Glomerular visceral epithelial cell (primary cell): Measurements from ENCODE around the gene MYBL2.
"Not testable (repeated sequence)": the region's sequence is repeated elsewhere in the genome, so short reads cannot be mapped to it uniquely, and the experiment has no call there.

Experiments used
- DNase-seq: peaks from one replicate; pipeline ENCODE4 v3.0.0-alpha.2; 2016; ENCODE audit errors: extremely low spot score

MYBL2 gene

DNA sequence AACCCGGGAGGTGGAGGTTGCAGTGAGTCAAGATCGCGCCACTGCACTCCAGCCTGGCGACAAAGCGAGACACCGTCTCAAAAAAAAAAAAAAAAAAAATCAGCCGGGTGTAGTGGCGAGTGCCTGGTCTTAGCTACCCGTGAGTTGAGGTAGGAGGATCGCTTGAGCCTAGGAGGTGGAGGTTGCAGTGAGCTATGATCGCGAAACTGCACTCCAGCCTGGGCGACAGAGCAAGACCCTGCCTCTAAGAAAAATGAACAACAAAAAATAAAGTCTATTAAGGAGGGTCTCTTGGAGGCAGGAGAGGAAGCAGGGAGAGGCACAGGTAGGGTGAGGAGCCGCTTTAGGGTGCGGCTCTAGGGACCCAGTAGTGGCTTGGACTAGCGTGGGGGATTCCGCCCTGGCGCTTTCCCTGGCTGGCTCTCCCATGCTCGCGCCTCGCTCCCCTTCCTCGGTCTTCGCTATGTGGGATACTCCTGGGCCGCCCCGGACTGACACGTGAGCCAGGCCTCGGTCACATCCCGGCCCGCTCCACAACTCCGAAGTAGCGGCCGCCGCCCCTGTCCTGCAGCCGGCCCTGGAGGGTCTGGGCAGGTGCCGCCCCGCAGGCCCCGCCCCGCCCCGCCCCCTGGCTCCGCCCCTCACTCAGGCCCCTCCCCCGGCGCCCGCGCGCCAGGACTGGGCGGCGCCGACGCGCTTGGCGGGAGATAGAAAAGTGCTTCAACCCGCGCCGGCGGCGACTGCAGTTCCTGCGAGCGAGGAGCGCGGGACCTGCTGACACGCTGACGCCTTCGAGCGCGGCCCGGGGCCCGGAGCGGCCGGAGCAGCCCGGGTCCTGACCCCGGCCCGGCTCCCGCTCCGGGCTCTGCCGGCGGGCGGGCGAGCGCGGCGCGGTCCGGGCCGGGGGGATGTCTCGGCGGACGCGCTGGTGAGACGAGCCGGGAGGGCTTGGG, at the start of gene MYBL2:
TSS of gene MYBL2 (plus strand) at position 739 of the 953 bp plus-strand sequence. CDS start at position 909, 170 bp downstream.
- peak; percentile 84 for DNase-seq

DNA sequence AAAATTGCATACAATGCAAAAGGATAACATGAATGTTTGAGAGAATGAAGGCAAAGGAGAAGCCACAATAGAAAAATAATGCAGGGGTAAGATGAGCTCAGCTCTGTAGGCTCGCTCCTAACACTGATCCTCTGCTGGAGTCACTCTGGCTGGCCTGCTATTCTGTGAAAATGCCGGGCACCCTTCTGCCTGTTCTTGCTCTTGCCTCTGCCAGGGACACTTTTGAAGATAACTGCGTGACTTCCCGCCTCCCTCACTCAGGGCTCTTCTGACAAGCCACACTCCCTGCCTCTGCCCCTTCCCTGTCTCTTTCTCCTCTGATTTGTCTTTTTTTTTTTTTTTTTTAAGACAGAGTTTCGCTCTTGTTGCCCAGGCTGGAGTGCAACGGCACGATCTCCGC, 35.3 kb upstream of the MYBL2 start:
- no peak for DNase-seq

GRCh38 chr20:43636429-43636828, 30.5 kb upstream of the MYBL2 start:
- no peak for DNase-seq

DNA sequence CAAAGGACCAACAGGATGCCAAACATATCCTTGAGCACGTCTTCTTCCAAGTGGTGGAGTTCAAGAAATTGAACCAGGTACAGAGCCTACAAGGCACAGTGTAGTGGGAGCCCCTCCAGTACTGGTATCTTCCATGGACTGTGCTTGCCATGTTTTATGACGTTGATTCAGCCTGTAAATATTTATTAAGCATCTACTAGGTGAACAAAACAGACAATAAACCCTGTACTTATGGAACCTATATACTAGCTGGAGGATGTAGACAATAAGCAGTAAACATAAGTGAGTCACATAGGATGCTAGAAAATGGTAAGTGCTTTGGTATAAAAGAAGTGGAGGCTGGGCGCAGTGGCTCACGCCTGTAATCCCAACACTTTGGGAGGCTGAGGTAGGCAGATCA, 24.4 kb upstream of the MYBL2 start:
- DNase-seq = no peak

GRCh38 chr20:43650997-43651525, 15.9 kb upstream of the MYBL2 start:
- DNase-seq = no peak

DNA sequence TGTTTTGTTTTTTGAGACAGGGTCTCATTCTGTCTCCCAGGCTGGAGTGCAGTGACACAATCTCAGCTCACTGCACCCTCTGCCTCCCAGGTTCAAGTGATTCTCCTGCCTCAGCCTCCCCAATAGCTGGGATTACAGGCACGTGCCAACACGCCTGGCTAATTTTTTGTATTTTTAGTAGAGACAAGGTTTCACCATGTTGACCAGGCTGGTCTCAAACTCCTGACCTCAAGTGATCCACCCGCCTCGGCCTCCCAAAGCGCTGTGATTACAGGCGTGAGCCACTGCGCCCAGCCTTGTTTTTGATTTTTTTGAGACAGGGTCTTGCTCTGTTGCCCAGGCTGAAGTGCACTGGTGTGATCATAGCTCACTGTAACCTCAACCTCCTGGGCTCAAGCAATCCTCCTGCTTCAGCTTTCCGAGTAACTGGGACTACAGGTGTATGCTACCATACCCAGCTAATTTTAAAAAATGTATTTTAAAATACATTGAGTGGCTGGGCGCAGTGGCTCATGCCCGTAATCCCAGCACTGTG, 15.2 kb upstream of the MYBL2 start:
- not testable (repeated sequence) for DNase-seq

GRCh38 chr20:43653966-43654365, 12.9 kb upstream of the MYBL2 start:
- DNase-seq = no peak

GRCh38 chr20:43655176-43655575, 11.7 kb upstream of the MYBL2 start:
- DNase-seq = not testable (repeated sequence)

GRCh38 chr20:43655937-43656336, 11.0 kb upstream of the MYBL2 start:
- DNase-seq = no peak

DNA sequence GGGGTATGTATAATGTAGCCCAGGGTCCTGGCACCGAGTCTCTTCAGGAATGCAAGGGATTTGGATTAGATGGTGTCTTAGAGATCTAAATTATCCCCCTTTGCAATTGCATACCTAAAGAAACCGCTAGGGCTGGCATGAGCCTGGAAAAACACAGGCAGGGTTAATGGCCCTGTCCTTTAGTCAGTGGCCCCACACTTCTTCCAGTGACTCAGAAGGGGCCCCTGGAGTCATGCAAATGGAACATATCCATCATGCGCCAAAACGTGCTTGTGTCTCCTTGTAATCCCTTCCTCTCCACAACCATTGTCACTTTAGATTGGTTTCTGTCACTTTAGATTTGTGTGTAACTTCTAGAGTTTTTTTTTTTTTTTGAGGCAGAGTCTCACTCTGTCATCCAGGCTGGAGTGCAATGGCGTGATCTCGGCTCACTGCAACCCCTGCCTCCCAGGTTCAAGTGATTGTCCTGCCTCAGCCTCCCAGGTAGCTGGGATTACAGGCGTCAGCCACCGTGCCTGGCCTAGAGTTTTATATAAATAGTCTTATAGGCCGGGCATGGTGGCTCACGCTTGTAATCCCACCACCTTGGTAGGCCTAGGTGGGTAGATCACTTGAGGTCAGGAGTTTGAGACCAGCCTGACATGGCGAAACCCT, 8.7 kb upstream of the MYBL2 start:
- DNase-seq = peak; percentile 73

DNA sequence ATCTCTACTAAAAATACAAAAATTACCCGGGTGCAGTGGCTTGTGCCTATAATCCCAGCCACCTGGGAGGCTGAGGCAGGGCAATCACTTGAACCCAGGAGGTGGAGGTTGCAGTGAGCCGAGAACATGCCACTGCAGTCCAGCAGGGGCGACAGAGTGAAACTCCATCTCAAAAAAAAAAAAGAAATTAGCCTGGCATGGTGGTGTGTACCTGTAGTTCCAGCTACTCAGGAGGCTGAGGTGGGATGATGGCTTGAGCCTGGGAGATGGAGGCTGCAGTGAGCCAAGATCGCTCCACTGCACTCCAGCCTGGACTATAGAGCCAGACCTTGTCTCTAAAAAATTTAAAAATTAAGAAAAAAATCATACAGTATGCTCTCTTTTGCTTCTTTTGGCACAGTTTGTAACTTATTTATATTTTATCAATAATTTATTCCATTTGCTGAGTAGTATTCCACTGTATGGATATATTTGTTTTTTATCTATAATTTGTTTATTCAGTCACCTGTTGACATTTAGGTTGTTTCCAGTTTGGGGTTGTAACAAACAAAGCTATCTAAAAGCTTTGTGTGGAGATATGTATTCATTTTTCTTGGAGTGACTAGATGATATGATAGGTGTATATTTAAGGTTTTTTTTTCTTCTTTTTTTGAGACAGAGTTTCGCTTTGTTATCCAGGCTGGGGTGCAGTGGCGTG, 8.0 kb upstream of the MYBL2 start:
- DNase-seq = no peak

GRCh38 chr20:43662943-43663655, 3.8 kb upstream of the MYBL2 start:
- DNase-seq = peak; percentile 67

- no peak for DNase-seq
Observed at GRCh38 chr20:43665466-43666176, 1.3 kb upstream of the MYBL2 start.

DNA sequence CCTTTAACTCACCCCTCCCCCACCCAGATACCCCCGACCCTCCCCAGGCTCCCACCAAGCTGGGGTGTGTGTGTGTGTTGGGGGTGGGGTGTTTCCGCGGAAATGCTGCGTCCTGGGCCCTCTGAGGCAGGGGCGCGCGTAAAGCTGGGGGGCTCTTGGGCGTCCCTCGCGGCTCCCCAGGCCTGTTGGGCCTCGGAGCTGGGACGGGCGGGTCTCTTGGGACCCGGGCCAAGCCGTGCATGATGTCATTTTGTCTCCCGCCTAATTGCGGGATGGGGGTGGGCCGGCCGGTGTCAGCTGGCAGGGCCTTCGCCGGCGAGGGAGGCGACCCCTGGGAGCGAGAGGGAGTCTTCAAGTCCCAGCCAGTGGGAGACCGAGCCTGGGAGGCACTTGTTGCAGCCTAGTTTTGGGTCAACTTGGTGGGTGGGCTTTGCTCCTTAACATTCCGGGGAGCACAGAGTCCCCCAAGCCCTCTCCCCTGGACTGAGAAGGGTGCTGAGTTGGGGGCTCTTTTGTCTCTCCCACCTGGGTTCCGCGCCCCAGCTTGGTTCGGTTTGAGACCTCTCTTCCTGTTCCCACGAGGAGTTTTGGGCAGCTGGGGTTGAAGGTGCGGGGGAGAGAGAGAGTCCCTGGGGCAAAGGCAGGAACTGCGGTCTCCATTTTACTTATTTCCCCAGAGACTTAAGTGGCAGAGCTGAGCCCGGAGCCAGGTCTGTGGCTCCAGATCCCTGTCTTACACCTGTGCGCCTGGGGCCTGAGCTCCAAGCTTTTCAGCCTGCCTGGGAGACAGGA, 623 bp downstream of the MYBL2 start:
- peak; percentile 61 for DNase-seq

- DNase-seq = peak; percentile 89
Observed at GRCh38 chr20:43669332-43669731, 2.4 kb downstream of the MYBL2 start.

DNA sequence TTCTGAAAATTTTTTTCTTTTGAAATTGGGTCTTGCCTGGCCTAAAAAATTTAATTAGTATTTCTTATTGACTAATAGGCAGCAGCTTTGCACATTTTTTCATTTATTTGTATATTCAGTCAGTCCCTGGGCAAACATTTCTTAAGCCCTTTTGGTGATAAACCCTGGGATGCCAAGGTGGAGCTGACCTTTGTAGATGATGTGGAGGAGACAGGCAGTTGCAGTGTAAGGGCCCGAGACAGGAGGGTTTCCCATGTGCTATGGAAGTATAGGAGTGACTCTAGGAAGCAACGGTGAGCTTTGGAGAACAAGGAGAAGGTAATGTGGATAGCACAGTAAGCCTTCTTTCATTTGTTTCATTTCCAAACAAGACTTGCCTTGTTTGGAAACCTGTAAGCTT, 3.5 kb downstream of the MYBL2 start:
- no peak for DNase-seq

- no peak for DNase-seq
Observed at GRCh38 chr20:43676368-43676767, 9.5 kb downstream of the MYBL2 start.

GRCh38 chr20:43680981-43681380, 14.1 kb downstream of the MYBL2 start:
- no peak for DNase-seq

- DNase-seq = no peak
Observed at GRCh38 chr20:43681468-43681942, 14.6 kb downstream of the MYBL2 start.

DNA sequence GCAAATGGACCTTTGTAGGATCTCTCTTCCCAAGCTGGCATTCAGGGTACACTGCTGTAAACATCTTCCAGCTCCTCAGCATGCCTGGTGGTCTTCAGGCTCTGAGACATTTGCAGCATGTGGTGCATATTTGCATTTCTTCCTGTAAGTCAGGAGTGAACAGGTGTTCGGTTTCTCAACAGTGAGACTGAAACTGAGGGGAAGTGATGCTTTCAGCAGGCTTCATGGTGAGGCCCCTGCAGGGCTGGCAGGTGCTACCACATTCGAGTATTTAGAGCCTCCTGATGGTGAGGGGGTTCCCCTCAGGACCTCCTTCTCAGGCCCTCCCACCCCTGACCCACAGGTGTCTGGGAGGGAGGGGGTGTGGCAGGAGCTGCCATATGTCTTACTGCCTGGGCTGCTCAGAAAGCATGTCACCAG, 15.1 kb downstream of the MYBL2 start:
- no peak for DNase-seq
